A549 (cell line): ENCODE measurements around the gene DOCK9. TPM values are rescaled to one million over a fixed set of nuclear protein-coding genes. Genes with fewer than 3 reads are reported as not detected.

Experiments
- ATAC-seq, 2 experiments: fragments of 200-7000 bp in 1 of 2; fragments of >200 bp in 1 of 2; cut with Nextera tagmentation in 1 of 2; cut with Tn5 transposase in 1 of 2; 3 replicates each; pipeline versions ENCODE4 v1.8.0 to v1.9.1; 2018 to 2020; ENCODE audit warnings: mild to moderate bottlenecking in 1 of 2, moderate library complexity in 1 of 2
- CTCF ChIA-PET: fragments of 300-600 bp; sonication (Branson Sonifier 250); formaldehyde crosslinking; extraction: SDS; loops from one replicate; lab custom pipeline; 2021; ENCODE audit warnings: antibody characterized with exemption, inconsistent platforms; lab: Yijun Ruan, JAX
- POLR2A ChIA-PET: fragments of 350-600 bp; formaldehyde crosslinking; extraction: SDS; loops from one replicate; lab custom pipeline; 2021; ENCODE audit warnings: antibody characterized with exemption, inconsistent platforms; lab: Yijun Ruan, JAX
- DNase-seq, 2 experiments: peaks; one replicate each; pipeline versions ENCODE4 v3.0.0 to v3.0.0-alpha.2; 2011 to 2016; ENCODE audit warnings: low read depth in 1 of 2, low spot score in 1 of 2
- FAIRE-seq: peaks from 2 replicates; lab custom pipeline; 2011; peaks lifted over from hg19 to GRCh38; lab: Jason Lieb, UNC
- H3K27ac ChIP-seq, 2 experiments: fragments of >200 bp; sonication (Bioruptor Twin); formaldehyde crosslinking; 3 replicates each; pipeline ENCODE4 v1.5.1; 2016 to 2017
- H3K4me1 ChIP-seq: fragments of >200 bp; sonication (Bioruptor Twin); formaldehyde crosslinking; 3 replicates; pipeline ENCODE4 v1.6.1; 2016
- H3K4me2 ChIP-seq: fragments of >200 bp; sonication (Bioruptor Twin); formaldehyde crosslinking; 3 replicates; pipeline ENCODE4 v1.6.1; 2016
- H3K4me3 ChIP-seq: fragments of >200 bp; sonication (Bioruptor Twin); formaldehyde crosslinking; 3 replicates; pipeline ENCODE4 v1.5.1; 2016
- H3K9me3 ChIP-seq: fragments of >200 bp; sonication (Bioruptor Twin); formaldehyde crosslinking; 3 replicates; pipeline ENCODE4 v1.6.1; 2016
- ATOH8 ChIP-seq: fragments of 250-450 bp; sonication (Bioruptor Pico); IDR thresholded peaks from 2 replicates; pipeline ENCODE4 v1.5.0; 2020; ENCODE audit warnings: low read depth, mild to moderate bottlenecking, moderate library complexity
- BCL3 ChIP-seq: fragments of >200 bp; sonication (Bioruptor Twin); formaldehyde crosslinking; IDR thresholded peaks from 3 replicates; pipeline ENCODE4 v1.6.1; 2016
- CBX2 ChIP-seq: fragments of 200-600 bp; sonication (generic); IDR thresholded peaks from 2 replicates; pipeline ENCODE4 v1.6.1; 2016; ENCODE audit warnings: low read depth, mild to moderate bottlenecking, borderline replicate concordance
- CBX8 ChIP-seq: fragments of 200-600 bp; sonication (generic); IDR thresholded peaks from 2 replicates; pipeline ENCODE4 v1.6.1; 2016
- CTCF ChIP-seq: fragments of >200 bp; sonication (Bioruptor Twin); formaldehyde crosslinking; IDR thresholded peaks from 3 replicates; pipeline ENCODE4 v1.5.1; 2016
- EP300 ChIP-seq, 2 experiments: fragments of >200 bp; sonication (Bioruptor Twin); formaldehyde crosslinking; IDR thresholded peaks; 2 replicates in 1 of 2; 3 replicates in 1 of 2; pipeline ENCODE4 v1.6.1; 2016 to 2017
- ESRRA ChIP-seq: fragments of 150-350 bp; IDR thresholded peaks from 2 replicates; pipeline ENCODE4 v1.6.1; 2014; ENCODE audit warnings: mild to moderate bottlenecking, low read length, borderline replicate concordance
- FOSB ChIP-seq: fragments of 250-450 bp; sonication (Bioruptor Pico); IDR thresholded peaks from 2 replicates; pipeline ENCODE4 v1.5.0; 2020; ENCODE audit warnings: mild to moderate bottlenecking, moderate library complexity
- FOXS1 ChIP-seq: fragments of 250-450 bp; sonication (Bioruptor Pico); IDR thresholded peaks from 2 replicates; pipeline ENCODE4 v1.5.0; 2020; ENCODE audit warnings: mild to moderate bottlenecking, moderate library complexity
- HDAC2 ChIP-seq: fragments of 200-600 bp; sonication (generic); IDR thresholded peaks from 2 replicates; pipeline ENCODE4 v1.6.1; 2016
- HOXB5 ChIP-seq: fragments of 250-450 bp; sonication (Bioruptor Pico); IDR thresholded peaks from 2 replicates; pipeline ENCODE4 v1.5.0; 2020; ENCODE audit warnings: mild to moderate bottlenecking, moderate library complexity
- JUN ChIP-seq, 2 experiments: fragments of >200 bp; sonication (Bioruptor Twin); formaldehyde crosslinking; IDR thresholded peaks; 2 replicates in 1 of 2; 3 replicates in 1 of 2; pipeline ENCODE4 v1.6.1; 2016 to 2017
- MAFK ChIP-seq: fragments of 450-650 bp; IDR thresholded peaks from 2 replicates; pipeline ENCODE4 v1.6.1; 2014; ENCODE audit not compliant: partially characterized antibody
- NFE2L2 ChIP-seq: fragments of 150-350 bp; conservative IDR thresholded peaks from 2 replicates; pipeline ENCODE4 v1.6.1; 2014; ENCODE audit warnings: low read length
- NPAS2 ChIP-seq: fragments of 250-450 bp; sonication (Bioruptor Pico); IDR thresholded peaks from 2 replicates; pipeline ENCODE4 v1.8.0; 2022; ENCODE audit warnings: mild to moderate bottlenecking, moderate library complexity, borderline replicate concordance
- RARB ChIP-seq: fragments of 250-450 bp; sonication (Bioruptor Pico); IDR thresholded peaks from 2 replicates; pipeline ENCODE4 v1.8.0; 2021; ENCODE audit warnings: mild to moderate bottlenecking, moderate library complexity
- RFX5 ChIP-seq: fragments of 450-650 bp; IDR thresholded peaks from 2 replicates; pipeline ENCODE4 v1.7.1; 2014; ENCODE audit warnings: antibody characterized with exemption, mild to moderate bottlenecking, moderate library complexity
- TP53 ChIP-seq: fragments of 250-450 bp; sonication (Bioruptor Pico); IDR thresholded peaks from 2 replicates; pipeline ENCODE4 v1.5.0; 2021; ENCODE audit warnings: mild to moderate bottlenecking, moderate library complexity
- ZFP36 ChIP-seq: fragments of 450-650 bp; IDR thresholded peaks from 2 replicates; pipeline ENCODE4 v1.6.1; 2014; ENCODE audit warnings: borderline replicate concordance; ENCODE audit not compliant: partially characterized antibody
- ZSCAN20 ChIP-seq: fragments of 250-450 bp; sonication (Bioruptor Pico); IDR thresholded peaks from 2 replicates; pipeline ENCODE4 v1.8.0; 2022; ENCODE audit warnings: mild to moderate bottlenecking, moderate library complexity
- WGBS: methylation state at CpG from one replicate; pipeline ENCODE4 v1.1.6; 2017; ENCODE audit errors: missing lambda C conversion rate; 5-methylcytosine and 5-hydroxymethylcytosine counted together
- polyA plus RNA-seq, 4 experiments: library from polyadenylated mRNA; depleted of rRNA in 3 of 4; stranded (reverse); fragments of >200 nt; fragmentation: RNase III in 1 of 4; extraction: RNeasy Plus Mini Kit Qiagen cat#74134 plus additional on column Dnase treatment in 1 of 4; gene quantifications; 2 replicates in 3 of 4; 3 replicates in 1 of 4; pipeline ENCODE4 v1.2.3, GENCODE V29; 2011 to 2017
- TF ChIP-seq, protein P1 (sequence below): IDR thresholded peaks from 2 replicates; pipeline ENCODE4 v1.6.1; 2012

DOCK9 gene
- polyA plus RNA-seq, 2 of the 4 experiments (the other 2 are of a cell fraction): 34.0 to 43.9 TPM

DNA sequence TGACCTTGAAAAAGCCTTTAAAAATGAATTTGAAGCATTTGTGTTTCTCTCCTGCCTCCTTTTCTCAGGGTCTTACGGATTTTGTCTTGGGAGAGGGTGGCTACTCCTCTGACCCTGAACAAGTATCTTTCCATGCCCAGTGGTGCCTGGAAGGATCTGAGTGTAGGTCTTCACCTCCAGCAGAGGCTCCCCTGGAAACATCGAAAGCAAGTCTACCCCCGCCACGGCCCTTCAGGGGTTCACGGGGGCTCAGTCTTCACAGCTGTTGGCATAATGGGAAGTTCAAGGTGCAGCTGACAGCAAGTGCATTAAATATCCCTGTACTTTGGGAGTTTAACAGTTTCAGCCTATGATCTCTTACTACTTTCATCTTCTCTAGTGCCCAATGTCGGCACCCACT lies 182.6 kb downstream of the DOCK9 start:
- no peak for DNase-seq
- no peaks in the 10 kb centered on the region for H3K4me1 ChIP-seq
- H3K27ac ChIP-seq: no peak overlapping the region
- TF ChIP-seq HDAC2 (no peak), TP53 (CRISPR knock-in tag) (no peak), NFE2L2 (no peak), BCL3 (no peak)
- H3K4me2 ChIP-seq: no peak overlapping the region
- FAIRE-seq: no peak
- no peak overlapping the region for H3K4me3 ChIP-seq
- H3K9me3 ChIP-seq: no peaks in the 10 kb centered on the region
- CTCF ChIA-PET: interaction anchor here (1.2 kb wide), 1 partner anchor 350 kb away, joined by 4 read pairs; no protein-coding TSS in a partner anchor
- no peak for ATAC-seq
- POLR2A ChIA-PET: no interaction called here
- WGBS: 96% methylated on average over 6 of the region's 6 CpGs

DNA sequence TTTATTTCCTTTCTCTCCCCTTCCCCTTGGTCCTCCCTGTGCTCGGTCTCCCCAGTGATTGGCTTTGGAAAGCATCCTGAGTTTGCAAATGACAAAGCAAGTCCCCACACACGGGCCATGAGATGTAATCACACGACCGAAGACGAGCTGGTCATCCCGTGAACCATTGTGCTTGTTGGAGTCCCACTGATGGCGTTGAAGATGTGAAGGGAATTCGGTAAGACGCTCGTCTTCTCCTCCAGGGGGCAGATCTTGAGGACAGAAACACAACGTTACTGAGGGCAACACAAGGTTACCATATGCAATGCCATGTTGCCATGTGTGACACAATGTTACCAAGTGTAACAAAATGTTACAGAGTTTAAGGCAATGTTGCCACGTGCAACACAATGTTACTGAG lies 183.4 kb downstream of the DOCK9 start:
- no peak overlapping the region for H3K4me2 ChIP-seq
- no peak for FAIRE-seq
- no peak for DNase-seq
- 90% methylated on average over 12 of the region's 12 CpGs for WGBS
- no peak overlapping the region for H3K4me3 ChIP-seq
- ChIA-PET CTCF (interaction anchor here (0.7 kb wide), 1 partner anchor 14 kb away, joined by 3 read pairs; no protein-coding TSS in a partner anchor), POLR2A (no interaction called here)
- no peak overlapping the region for H3K27ac ChIP-seq
- H3K9me3 ChIP-seq: no peaks in the 10 kb centered on the region
- no peak for ATAC-seq
- H3K4me1 ChIP-seq: no peaks in the 10 kb centered on the region
- TF ChIP-seq CTCF: no peak
- TF ChIP-seq EP300 (IDR thresholded peaks at IDR 0.05): no peak
- TF ChIP-seq FOSB (CRISPR knock-in tag): no peak
- TF ChIP-seq MAFK: no peak
- TF ChIP-seq ZSCAN20 (CRISPR knock-in tag): no peak
- TF ChIP-seq, protein P1, sequence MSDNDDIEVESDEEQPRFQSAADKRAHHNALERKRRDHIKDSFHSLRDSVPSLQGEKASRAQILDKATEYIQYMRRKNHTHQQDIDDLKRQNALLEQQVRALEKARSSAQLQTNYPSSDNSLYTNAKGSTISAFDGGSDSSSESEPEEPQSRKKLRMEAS: no peak
- no peak for TF ChIP-seq RFX5
- TF ChIP-seq, all 56 proteins: peak for 0

DNA sequence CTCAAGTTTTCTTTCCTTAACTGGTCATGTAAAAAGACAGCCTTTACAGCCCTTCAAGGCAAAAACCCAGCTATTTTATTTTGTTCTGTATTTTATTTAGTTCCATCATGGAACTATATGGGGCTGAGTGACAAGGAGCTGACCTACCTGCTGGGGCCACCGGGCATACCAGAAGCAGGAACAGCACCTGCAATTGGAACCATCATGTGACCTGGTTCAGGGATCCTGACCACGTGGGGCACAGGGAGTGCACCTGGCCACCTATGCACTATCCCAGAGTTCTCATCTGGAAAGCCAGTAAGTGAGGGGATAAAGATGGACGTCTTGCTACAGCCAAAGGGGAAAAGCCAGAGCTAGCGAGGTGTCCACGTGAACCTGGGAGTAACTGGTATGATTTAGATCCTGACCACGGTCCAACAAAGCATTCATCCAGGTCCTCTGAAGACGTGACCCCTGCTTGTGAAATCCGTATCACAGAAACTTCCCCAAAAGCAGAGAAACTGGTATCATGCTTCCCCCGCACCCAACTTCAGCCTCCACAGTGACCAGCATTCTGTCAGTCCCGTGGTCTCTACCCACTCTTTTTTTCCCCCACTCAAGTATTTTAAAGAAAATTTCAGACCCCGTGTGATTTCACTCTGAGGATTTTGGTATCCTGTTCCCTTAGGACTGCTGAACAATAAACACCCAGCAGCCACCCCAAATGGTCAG lies 184.9 kb downstream of the DOCK9 start:
- H3K4me2 ChIP-seq: no peak overlapping the region
- ChIA-PET POLR2A (no interaction called here), CTCF (no interaction called here)
- H3K4me1 ChIP-seq: no peaks in the 10 kb centered on the region
- DNase-seq: no peak
- 95% methylated on average over 11 of the region's 11 CpGs for WGBS
- no peak for FAIRE-seq
- no peak overlapping the region for H3K27ac ChIP-seq
- H3K9me3 ChIP-seq: no peaks in the 10 kb centered on the region
- no peak for TF ChIP-seq ESRRA
- TF ChIP-seq JUN (IDR thresholded peaks at IDR 0.05): no peak
- TF ChIP-seq NPAS2 (CRISPR knock-in tag): no peak
- TF ChIP-seq CBX2: no peak
- TF ChIP-seq ATOH8 (CRISPR knock-in tag): no peak
- no peak for TF ChIP-seq HOXB5 (CRISPR knock-in tag)
- TF ChIP-seq FOSB (CRISPR knock-in tag): no peak
- TF ChIP-seq CBX8: no peak
- TF ChIP-seq FOXS1 (CRISPR knock-in tag): no peak
- TF ChIP-seq ZFP36: no peak
- no peak for TF ChIP-seq RARB (CRISPR knock-in tag)
- H3K4me3 ChIP-seq: no peak overlapping the region
- ATAC-seq: no peak
